ENCODE measurements around the gene RNU1-2. TPM values are rescaled to one million over a fixed set of nuclear protein-coding genes. Genes with fewer than 3 reads are reported as not detected.
"Not testable (repeated sequence)": the region's sequence is repeated elsewhere in the genome, so short reads cannot be mapped to it uniquely, and the experiment has no call there.

RNU1-2 gene
- total and polyA plus RNA-seq, 2 of the 8 experiments (the other 6 are each of a cell fraction or from before 2014, with no cell fraction given) = 145 to 1,303 TPM

- H3K4ac ChIP-seq (replicated peaks; ENCODE audit: insufficient read length, low read depth, low read length); H3K36me3 ChIP-seq (ENCODE audit: control insufficient read depth in 2 of 4, insufficient read depth in 4 of 4, low read length in 3 of 4); H3K18ac ChIP-seq (ENCODE audit: extremely low read depth, low read length); DNase-seq (ENCODE audit: low read depth in 1 of 2, low spot score in 2 of 2); H3K56ac ChIP-seq (replicated peaks; ENCODE audit: insufficient read length, low read depth, low read length); H3K23ac ChIP-seq (ENCODE audit: insufficient read length); H4K8ac ChIP-seq (ENCODE audit: extremely low read depth, insufficient read depth, low read length); H4K5ac ChIP-seq (ENCODE audit: insufficient read length, low read depth, low read length); H2AFZ ChIP-seq (ENCODE audit: low read length); CTCF ChIA-PET (ENCODE audit: partially characterized antibody); H3K79me2 ChIP-seq (ENCODE audit: control insufficient read depth in 1 of 2, insufficient read depth in 2 of 2, low read length in 2 of 2); H3K27me3 ChIP-seq (replicated peaks in 1 of 4; ENCODE audit: control insufficient read depth in 3 of 4, extremely low read depth in 1 of 4, insufficient read depth in 3 of 4, low read length in 3 of 4); H3K9me3 ChIP-seq (ENCODE audit: insufficient read depth in 2 of 2, low read depth in 1 of 2, low read length in 1 of 2); H3K14ac ChIP-seq (ENCODE audit: insufficient read length); H2BK12ac ChIP-seq (ENCODE audit: low read depth, low read length); H3K79me1 ChIP-seq (ENCODE audit: low read depth, low read length); H2BK20ac ChIP-seq (ENCODE audit: low read length); H2BK5ac ChIP-seq (ENCODE audit: low read depth, low read length); H3K4me1 ChIP-seq (replicated peaks in 1 of 4; ENCODE audit: control insufficient read depth in 3 of 4, insufficient read depth in 4 of 4, low read length in 3 of 4); H2AK5ac ChIP-seq (ENCODE audit: low read depth, low read length); H4K20me1 ChIP-seq (replicated peaks in 1 of 2; ENCODE audit: control insufficient read depth in 1 of 2, insufficient read depth in 2 of 2, low read length in 2 of 2); H2BK120ac ChIP-seq (replicated peaks; ENCODE audit: low read depth, low read length); FAIRE-seq; H3K9ac ChIP-seq (replicated peaks in 1 of 4; ENCODE audit: extremely low read depth in 1 of 4, low read depth in 3 of 4, low read length in 3 of 4); H2BK15ac ChIP-seq (ENCODE audit: low read length); H3K27ac ChIP-seq (ENCODE audit: low read depth, low read length); H4K91ac ChIP-seq (replicated peaks; ENCODE audit: insufficient read length, low read length); POLR2A ChIA-PET (ENCODE audit: partially characterized antibody); H3K23me2 ChIP-seq (ENCODE audit: low read depth, low read length): not testable (repeated sequence)
- Histone ChIP-seq H3K4me3 (ENCODE audit: extremely low read depth in 1 of 4, insufficient read depth in 2 of 4, low read depth in 3 of 4, low read length in 4 of 4) (peak overlapping the region in 2 of 4 experiments; percentile 27 to 49; a peak in 5 of 8 replicates), H3K4me2 (ENCODE audit: insufficient read depth in 1 of 2, low read depth in 2 of 2, low read length in 2 of 2) (peak overlapping the region in 1 of 2 experiments; percentile 67; a peak in 1 of 4 replicates)
- 52% methylated on average over 7 of the region's 9 CpGs; no CpG with 5 or more reads in 1 of the 2 experiments for WGBS, 2 experiments (ENCODE audit: extremely low coverage in 1 of 2, insufficient coverage in 1 of 2, insufficient read length in 1 of 2, insufficient replicate concordance in 2 of 2, low coverage in 1 of 2, low lambda C conversion rate in 2 of 2, missing lambda C conversion rate in 1 of 2)
- peak; percentile 87 for TF ChIP-seq TBP (IDR thresholded peaks at IDR 0.05; ENCODE audit: low read depth, low read length)
These were observed 35.7 kb upstream of the RNU1-2 start for GRCh38 chr1:16860048-16860447.

Data from H1 (cell line).